Measurements from ENCODE around the gene TMEM30A. TPM values are rescaled to one million over a fixed set of nuclear protein-coding genes. Genes with fewer than 3 reads are reported as not detected.

TMEM30A gene
- total RNA-seq, 4 donors from 2014 or later, result 32.5 to 59.8 (median 54.7) TPM

DNA sequence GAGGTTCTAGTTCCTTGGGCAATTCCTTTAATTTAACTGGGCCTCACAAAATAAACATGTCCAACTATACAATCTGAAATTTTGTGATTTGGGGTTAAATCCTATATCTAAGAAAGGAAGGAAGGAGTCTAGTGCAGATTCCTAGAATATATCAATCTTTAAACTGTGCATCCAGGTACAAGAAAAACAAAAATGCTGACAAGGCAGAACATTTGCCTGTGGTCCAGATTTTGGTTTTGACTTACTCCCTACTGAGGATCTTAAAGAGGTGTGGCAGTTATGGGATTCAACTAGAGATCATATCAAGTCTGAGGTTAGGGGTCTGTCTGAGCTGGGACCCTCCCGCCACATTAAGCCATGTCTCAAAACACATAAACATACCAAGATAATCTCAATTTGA, 23.3 kb downstream of the TMEM30A start:
- TF ChIP-seq, protein P1, sequence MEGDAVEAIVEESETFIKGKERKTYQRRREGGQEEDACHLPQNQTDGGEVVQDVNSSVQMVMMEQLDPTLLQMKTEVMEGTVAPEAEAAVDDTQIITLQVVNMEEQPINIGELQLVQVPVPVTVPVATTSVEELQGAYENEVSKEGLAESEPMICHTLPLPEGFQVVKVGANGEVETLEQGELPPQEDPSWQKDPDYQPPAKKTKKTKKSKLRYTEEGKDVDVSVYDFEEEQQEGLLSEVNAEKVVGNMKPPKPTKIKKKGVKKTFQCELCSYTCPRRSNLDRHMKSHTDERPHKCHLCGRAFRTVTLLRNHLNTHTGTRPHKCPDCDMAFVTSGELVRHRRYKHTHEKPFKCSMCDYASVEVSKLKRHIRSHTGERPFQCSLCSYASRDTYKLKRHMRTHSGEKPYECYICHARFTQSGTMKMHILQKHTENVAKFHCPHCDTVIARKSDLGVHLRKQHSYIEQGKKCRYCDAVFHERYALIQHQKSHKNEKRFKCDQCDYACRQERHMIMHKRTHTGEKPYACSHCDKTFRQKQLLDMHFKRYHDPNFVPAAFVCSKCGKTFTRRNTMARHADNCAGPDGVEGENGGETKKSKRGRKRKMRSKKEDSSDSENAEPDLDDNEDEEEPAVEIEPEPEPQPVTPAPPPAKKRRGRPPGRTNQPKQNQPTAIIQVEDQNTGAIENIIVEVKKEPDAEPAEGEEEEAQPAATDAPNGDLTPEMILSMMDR (IDR thresholded peaks at IDR 0.05), result no peak
- no peak for TF ChIP-seq POLR2A (IDR thresholded peaks at IDR 0.05)
- intact Hi-C loops (cut with DNase I; ENCODE audit: low total_unique reads), result no loop called here
- H3K4me3 ChIP-seq (ENCODE audit: low read depth, poor library complexity, severe bottlenecking), result no peak overlapping the region
- 97 to 100% methylated on average over 1 of the region's 1 CpG for WGBS, 2 donors
- no peak for DNase-seq (ENCODE audit: low spot score in 2 of 2)

DNA sequence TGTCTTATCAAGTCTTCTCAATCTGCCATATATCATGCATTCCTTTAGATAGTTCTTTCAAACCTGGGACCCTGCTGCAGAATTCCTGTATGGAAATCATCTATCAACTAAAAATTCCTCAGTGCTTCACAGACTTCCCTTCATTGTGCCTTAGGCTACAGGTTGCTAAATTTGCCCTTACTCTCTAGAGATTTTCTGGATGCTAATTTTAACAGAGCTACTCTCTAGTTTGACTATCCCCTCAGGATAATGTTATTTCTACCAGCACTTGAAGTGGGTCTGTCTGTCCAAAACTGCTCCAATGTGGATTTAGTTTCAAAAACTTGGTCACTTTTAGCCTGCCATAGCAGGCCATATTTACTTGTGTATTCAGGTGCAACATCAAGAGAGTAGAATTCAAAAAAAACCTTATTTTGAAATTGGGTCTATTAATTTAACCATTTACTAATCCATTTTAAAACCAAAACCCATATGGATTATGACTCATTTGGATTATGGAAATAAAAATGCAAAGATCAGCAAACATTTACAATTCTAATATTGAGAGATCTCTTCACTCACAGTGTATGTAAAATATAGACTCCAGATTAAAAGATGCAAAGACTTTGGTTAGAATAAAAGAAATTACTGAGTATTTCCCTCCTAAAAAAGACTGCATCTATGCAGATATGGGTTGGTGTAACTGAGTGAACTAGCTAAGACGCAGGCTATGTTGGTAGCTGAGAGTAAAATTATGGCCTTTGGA, 27.1 kb downstream of the TMEM30A start:
- no peak overlapping the region for H3K4me3 ChIP-seq (ENCODE audit: low read depth, poor library complexity, severe bottlenecking)
- intact Hi-C loops (cut with DNase I; ENCODE audit: low total_unique reads), result no loop called here
- TF ChIP-seq, protein P1 (IDR thresholded peaks at IDR 0.05), result no peak
- no peak for TF ChIP-seq POLR2A (IDR thresholded peaks at IDR 0.05)
- no peak for DNase-seq (ENCODE audit: low spot score in 2 of 2)
- WGBS, 2 donors, result 100% methylated on average over 1 of the region's 1 CpG

DNA sequence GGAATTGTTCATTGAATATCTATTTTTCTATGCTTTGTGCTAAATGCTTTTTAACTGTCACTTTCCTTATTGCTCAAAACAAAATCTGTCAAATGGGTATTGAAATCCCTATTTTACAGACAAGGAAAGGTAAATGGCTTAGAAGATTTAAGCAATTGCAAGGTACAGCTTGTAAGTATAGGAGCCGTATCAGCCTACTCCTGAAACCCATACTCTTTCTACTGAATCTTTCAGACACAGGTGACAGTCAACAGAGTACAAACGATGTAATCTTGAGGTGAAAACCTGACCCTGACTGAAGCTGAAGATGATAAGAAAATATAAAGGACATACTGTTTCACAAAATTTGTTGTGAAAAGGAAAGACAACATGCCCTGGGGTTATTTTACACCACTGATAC, 34.0 kb downstream of the TMEM30A start:
- DNase-seq (ENCODE audit: low spot score in 2 of 2), result no peak
- H3K4me3 ChIP-seq (ENCODE audit: low read depth, poor library complexity, severe bottlenecking), result no peak overlapping the region
- TF ChIP-seq, protein P1 (IDR thresholded peaks at IDR 0.05), result no peak
- no peak for TF ChIP-seq POLR2A (IDR thresholded peaks at IDR 0.05)
- intact Hi-C loops (cut with DNase I; ENCODE audit: low total_unique reads), result no loop called here
- WGBS, 2 donors, result 84 to 90% methylated on average over 2 of the region's 2 CpGs

DNA sequence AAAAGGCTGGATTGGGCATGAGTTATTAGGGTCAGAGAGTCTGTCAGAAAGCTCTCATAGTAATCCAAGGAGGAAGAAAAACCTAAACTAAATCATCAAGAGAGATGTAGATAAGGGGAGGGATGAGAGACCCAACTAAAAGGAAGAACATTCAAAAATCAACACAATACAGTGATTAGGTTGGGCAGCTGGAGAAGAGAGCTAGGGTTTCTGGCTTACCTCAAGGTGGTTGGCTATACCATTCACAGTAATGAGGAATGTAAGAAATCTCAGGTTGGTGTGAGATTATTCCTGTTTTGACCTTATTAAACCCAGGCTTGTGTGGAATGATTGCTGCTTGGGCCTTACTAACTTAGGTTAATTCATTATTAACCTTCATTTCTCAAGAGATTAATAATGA, 34.8 kb downstream of the TMEM30A start:
- intact Hi-C loops (cut with DNase I; ENCODE audit: low total_unique reads), result no loop called here

DNA sequence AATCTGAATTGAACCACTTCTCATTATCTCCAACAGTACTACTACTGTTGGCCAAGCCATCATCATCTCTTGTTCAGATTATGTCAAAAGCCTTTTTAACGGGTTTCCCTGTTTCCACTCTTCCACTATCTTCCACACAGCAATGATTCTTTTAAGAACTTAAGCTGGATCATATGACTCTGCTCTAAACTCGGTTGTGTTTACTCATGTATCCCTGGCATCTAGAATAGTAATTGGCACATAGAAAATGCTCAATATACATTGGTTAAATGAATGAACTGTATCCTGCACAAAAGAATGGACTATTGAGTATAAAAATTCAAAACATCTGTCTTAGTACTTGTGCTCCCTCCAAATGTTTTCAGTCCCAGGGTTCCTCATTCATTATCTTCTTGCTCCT, 38.2 kb downstream of the TMEM30A start:
- no peak overlapping the region for H3K4me3 ChIP-seq (ENCODE audit: low read depth, poor library complexity, severe bottlenecking)
- intact Hi-C loops (cut with DNase I; ENCODE audit: low total_unique reads), result no loop called here
- 50 to 57% methylated on average over 2 of the region's 2 CpGs for WGBS, 2 donors
- TF ChIP-seq, protein P1 (IDR thresholded peaks at IDR 0.05), result no peak
- no peak for TF ChIP-seq POLR2A (IDR thresholded peaks at IDR 0.05)
- DNase-seq (ENCODE audit: low spot score in 2 of 2), result no peak

More for the DNA sequence above, 34.8 kb downstream of the TMEM30A start:
- TF ChIP-seq, protein P1 (IDR thresholded peaks at IDR 0.05), result no peak
- no peak for TF ChIP-seq POLR2A (IDR thresholded peaks at IDR 0.05)
- no peak for DNase-seq (ENCODE audit: low spot score in 2 of 2)
- H3K4me3 ChIP-seq (ENCODE audit: low read depth, poor library complexity, severe bottlenecking), result no peak overlapping the region

Measured in lower leg skin (tissue), 4 donors.